Measurements from ENCODE around the gene FOXRED2.
"Not testable (repeated sequence)": the region's sequence is repeated elsewhere in the genome, so short reads cannot be mapped to it uniquely, and the experiment has no call there.

The FOXRED2 gene

GRCh38 chr22:36506637-36507517, at the start of gene FOXRED2:
Gene FOXRED2, minus strand, starts transcription at chr22:36507040. Its CDS starts 618 bp downstream, at chr22:36506422.
- DNase-seq (ENCODE audit: low read depth): peak; percentile 69

DNA sequence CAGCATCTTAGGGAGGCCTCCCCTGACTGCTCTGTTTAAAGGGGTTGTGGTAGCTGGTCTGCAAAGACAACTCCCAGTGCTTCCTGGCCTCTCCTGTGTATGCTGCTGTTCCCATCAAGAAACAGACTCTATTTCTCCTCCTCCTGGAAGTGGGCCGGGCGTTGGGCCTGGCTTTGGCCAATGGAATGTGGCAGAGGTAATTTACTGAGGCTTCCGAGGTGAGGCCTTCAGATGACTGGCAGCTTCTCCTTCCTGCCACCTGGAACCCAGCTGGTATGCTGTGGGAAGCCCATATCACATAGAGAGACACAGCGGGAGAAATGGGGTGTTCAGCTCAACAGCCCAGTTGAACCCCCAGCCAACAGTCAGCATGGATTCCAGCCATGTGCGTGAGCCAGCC, 47.3 kb upstream of the FOXRED2 start:
- no peak for DNase-seq (ENCODE audit: low read depth)

- DNase-seq (ENCODE audit: low read depth): no peak
Observed at GRCh38 chr22:36552289-36552688, 45.4 kb upstream of the FOXRED2 start.

GRCh38 chr22:36550701-36551495, 44.1 kb upstream of the FOXRED2 start:
- no peak for DNase-seq (ENCODE audit: low read depth)

GRCh38 chr22:36549033-36549432, 42.2 kb upstream of the FOXRED2 start:
- DNase-seq (ENCODE audit: low read depth): no peak

GRCh38 chr22:36548606-36549005, 41.8 kb upstream of the FOXRED2 start:
- DNase-seq (ENCODE audit: low read depth): no peak

GRCh38 chr22:36546932-36547331, 40.1 kb upstream of the FOXRED2 start:
- DNase-seq (ENCODE audit: low read depth): peak; percentile 66

- DNase-seq (ENCODE audit: low read depth): peak; percentile 51
Observed at GRCh38 chr22:36546092-36546804, 39.4 kb upstream of the FOXRED2 start.

DNA sequence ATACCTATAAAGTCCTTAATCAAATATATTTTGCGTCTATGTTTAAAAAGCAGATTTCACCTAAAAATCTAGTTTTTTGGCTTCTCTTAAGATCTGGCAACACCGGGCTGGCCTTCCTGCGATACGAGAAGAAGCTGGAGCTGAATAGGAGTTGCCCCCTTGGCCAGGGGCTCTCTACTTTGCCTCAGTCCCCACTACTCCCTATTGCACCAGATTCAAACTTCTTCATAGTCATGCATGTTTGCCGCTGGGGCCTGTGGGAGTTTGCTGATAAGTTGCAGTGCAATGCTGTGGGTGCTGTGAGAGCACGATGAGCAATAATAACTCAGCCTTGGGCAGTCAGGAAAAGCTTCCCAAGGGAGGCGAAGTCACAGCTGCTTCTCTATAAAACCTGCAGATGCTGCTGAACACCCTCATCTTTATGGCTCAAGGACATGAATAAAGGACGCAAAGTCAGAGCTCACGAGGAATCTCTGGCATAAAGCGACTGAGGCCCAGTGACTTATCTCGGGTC, 37.3 kb upstream of the FOXRED2 start:
- peak; percentile 81 for DNase-seq (ENCODE audit: low read depth)

GRCh38 chr22:36541831-36542411, 35.1 kb upstream of the FOXRED2 start:
- DNase-seq (ENCODE audit: low read depth): peak; percentile 96

GRCh38 chr22:36540867-36541642, 34.2 kb upstream of the FOXRED2 start:
- DNase-seq (ENCODE audit: low read depth): peak; percentile 63

DNA sequence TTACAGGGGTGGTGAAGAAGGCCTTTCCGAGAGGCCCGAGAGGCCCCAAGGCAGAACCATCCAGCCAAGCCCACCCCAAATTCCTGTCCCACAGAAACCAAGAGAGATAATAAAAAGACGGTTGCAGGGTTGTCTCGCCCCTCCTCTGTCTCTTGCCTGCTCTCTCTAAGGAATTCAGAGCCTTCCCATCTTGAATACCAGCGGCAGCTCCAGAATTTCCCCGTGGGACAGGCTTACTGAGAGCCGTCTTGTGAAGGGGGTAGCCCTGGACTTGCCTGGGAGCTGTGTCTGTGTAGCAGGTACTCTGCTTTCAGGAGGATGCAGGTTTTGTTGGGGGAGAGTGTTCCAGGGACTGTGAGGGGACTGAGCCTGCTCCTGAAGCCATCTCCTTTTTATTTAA, 31.7 kb upstream of the FOXRED2 start:
- DNase-seq (ENCODE audit: low read depth): no peak

- no peak for DNase-seq (ENCODE audit: low read depth)
Observed at GRCh38 chr22:36536717-36537116, 29.9 kb upstream of the FOXRED2 start.

GRCh38 chr22:36533320-36533719, 26.5 kb upstream of the FOXRED2 start:
- DNase-seq (ENCODE audit: low read depth): not testable (repeated sequence)

DNA sequence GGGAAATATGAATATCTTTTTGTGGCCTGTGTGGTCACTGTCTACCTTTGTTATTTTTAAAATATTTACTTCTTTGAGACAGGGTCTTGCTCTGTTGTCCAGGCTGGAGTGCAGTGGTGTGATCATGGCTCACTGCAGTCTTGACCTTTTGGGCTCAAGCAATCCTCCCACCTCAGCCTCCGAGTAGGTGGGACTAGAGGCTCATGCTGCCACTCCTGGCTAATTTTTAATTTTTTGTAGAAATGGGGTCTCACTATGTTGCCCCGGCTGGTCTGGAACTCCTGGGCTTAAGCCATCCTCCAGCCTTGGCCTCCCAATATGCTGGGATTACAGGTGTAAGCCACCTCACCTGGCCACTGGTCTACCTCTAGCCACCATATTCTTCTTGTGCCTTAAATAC, 25.6 kb upstream of the FOXRED2 start:
- no peak for DNase-seq (ENCODE audit: low read depth)

GRCh38 chr22:36528795-36529751, 22.2 kb upstream of the FOXRED2 start, which contains the start of gene EIF3D:
Gene EIF3D, minus strand, starts transcription at chr22:36529166. Its CDS starts 3,045 bp downstream, at chr22:36526121.
- DNase-seq (ENCODE audit: low read depth): peak; percentile 99

GRCh38 chr22:36528341-36528740, 21.5 kb upstream of the FOXRED2 start:
- peak; percentile 10 for DNase-seq (ENCODE audit: low read depth)

- DNase-seq (ENCODE audit: low read depth): no peak
Observed at GRCh38 chr22:36522662-36523061, 15.8 kb upstream of the FOXRED2 start.

GRCh38 chr22:36520423-36520822, 13.6 kb upstream of the FOXRED2 start:
- DNase-seq (ENCODE audit: low read depth): no peak

- not testable (repeated sequence) for DNase-seq (ENCODE audit: low read depth)
Observed at GRCh38 chr22:36519906-36520305, 13.1 kb upstream of the FOXRED2 start.
